ENCODE measurements around the gene UBE2D2.

The UBE2D2 gene

DNA sequence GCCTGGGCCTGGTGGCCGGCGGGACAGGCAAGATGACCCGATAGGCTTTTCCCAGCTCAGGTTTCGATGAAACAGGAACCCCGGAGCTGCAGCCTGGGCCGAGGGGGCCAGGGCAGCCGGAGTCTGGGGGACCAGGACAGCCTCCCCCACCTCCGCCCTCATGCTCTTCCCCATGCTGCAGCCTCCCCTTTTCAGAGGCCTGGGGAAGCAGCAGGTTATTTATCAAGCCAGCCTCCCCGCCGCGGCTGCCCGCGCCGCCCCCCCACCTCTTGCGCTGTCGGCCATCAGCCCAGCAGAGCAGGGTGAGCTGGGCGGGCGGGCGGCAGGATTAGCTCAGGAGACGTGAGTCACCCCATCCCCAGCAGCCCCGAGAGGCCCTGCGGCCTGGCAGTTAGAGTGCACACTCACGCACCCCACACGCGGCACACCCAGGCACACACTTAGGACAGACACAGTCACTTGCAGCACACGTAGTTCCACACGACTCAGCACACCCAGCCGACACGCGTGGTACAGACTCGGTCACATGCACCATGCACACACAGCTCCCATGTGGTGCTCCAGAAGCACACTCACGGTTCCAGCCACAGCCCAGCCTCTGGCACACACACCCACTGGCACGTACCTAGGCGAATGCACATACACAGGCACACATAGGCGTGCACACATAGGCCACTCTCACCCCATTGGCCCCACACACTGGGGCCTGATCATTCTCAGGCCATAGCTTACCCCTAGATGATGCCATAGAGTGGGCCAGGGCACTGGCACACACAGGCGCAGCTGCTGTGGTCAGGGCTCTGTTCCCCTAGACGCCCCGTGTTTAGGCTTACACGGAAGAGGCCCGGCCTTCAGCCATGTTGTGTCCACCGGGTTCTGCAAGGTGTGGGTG lies 100.0 kb downstream of the UBE2D2 start:
- no peak for DNase-seq

DNA sequence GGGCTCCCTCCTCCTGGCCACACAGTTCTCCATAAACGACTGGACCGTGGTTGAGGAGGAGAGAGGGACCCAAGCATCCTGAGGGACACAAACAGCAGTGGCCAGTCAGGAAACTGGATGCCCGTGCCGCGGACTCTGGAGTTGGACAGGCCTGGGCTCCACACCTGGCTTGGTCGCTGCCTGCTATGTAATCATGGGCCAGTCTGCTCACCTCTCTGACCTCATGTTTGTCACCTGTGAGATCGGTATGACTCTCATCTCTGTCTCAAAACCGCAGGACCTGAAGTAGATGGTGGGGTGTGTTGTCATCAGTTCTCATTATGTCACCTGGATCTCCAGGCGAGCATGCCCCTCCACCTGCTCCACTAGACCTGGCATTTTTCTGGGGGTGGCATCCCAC lies 101.5 kb downstream of the UBE2D2 start:
- no peak for DNase-seq

DNA sequence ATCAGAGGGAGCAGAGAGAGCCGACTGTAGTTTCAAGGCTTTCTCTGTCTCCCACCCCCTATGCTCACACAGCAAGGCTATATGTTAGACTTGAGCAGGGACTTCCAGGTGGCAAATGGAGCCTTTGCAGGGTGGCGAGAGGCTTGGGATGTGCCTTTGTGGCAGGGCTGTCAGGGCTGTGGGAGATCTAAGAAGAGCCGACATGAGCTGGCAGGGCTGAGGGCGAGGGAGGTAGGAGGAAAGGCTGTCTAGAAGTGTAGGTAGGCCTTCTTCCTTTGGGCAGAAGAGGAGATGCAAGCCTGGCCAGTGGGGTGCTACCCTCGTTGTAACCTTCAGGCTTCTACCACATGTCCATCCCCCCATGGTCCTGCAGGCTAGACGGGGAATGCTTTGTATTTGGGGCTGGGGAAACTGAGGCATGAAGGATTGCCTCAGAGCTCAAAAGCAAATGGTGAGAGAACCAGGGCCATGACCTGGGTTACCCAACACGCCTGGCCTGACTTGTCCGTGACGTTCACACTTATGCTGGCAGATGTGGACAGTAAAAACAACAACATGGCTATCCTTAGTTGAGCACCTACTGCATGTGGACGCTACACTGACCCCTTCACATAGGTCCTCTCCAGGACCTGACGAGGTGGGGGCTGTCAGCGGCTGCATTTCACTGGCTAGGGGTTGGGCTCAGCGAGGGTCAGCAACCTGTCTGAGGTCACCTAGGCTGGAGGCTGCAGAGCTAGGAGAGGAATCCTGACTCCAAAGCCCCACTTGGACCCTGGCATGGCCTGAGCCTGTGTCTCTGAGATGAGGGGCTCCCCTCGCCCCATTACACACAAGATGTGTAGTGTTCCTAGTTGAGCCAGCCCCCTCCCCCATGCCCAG lies 102.3 kb downstream of the UBE2D2 start:
- DNase-seq, result no peak

DNA sequence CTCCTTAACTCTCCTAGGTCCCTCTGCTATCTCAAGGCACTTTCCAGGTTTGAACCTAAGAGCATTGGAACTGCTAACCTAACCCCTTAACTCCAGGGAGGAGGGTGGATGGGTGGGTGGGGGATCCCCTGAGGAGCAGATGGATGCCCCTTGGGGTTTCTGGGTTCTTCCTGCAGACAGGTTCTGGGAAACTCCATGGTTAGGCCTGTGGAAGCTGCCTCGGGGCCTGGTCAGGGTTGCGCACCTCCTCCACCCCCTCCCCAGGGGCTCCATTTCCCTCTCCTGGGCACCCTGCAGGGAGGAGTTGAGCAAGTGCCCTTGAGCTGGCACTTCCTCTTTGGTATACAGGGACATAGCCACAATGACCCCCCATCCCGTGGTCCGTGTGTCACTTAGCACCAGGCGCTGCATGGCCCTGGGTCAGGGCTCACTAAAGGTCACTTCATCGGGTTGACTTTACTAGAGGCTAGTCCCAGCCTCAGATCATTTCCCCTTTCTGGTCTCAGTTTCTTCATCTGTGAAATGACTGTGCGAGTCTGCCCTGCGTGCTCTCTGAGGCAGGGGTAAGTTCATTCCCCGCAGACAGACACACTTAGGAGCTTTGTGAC lies 103.1 kb downstream of the UBE2D2 start:
- no peak for DNase-seq

DNA sequence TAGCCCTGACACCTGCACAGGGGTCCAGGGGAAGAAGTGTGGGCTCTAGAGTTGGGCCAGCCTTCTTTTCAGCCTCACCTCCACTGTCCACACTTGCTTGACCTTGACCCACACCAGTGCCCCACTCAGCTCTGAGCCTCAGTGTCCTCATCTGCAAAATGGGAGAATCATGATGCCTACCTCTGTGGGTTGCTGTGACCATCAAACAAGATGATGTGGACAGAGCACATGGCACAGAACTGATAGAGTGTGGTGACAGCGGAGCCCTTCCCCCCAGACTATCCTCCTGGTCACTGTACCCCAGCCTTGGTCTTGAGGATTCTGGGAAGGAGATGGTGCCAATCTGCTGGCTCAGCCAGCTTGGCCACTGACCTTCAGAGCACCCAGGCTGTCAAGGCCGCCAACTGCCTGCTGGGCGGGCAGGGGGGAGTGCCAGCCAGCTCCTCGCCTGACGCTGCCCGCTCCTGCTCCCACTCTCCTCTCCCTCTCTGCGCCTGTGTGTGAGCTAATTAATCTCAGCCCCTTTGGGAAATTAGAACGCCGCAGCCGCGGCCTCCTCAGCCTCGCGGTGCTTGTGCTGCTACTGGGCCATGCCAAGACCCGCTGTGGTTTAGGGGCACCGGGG lies 103.7 kb downstream of the UBE2D2 start:
- no peak for DNase-seq

DNA sequence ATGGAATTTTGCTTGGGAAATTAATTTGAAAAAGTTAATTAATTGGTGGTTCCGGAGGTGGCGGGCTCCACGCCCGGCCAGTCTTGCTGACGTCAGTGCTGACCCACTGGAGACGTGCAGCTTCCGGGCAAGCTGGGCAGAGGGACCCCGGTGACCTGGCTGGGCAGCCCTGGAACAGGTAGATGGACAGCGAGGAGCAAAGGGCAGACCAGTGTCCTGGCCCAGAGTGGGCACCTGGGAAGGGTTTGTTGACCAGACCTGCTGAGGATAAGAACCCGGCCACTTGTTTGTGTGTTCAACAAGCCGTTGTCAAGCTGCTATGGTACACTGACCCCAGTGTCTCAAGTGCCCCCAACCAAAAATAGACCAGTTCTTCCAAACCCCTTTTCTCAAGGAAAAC lies 104.5 kb downstream of the UBE2D2 start:
- DNase-seq, result no peak

DNA sequence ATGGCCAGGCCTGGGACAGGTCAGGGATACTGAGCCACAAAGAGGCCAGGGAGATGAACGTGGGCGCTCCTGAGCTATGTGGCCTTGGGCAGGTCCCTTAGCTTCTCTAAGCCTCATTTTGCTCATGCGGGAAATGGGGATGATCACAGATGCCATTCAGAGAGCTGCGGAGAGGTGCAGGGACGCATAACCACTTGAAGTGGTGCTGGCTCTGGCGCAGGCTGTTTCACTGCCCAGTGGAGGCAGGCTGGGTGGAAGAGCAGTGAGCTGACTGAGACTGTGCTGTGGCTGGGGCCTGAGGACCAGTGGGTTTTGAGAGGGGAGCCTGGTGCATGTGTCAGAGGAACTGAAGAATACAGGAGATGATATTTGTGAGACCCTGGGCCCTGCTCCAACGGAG lies 105.4 kb downstream of the UBE2D2 start:
- no peak for DNase-seq

DNA sequence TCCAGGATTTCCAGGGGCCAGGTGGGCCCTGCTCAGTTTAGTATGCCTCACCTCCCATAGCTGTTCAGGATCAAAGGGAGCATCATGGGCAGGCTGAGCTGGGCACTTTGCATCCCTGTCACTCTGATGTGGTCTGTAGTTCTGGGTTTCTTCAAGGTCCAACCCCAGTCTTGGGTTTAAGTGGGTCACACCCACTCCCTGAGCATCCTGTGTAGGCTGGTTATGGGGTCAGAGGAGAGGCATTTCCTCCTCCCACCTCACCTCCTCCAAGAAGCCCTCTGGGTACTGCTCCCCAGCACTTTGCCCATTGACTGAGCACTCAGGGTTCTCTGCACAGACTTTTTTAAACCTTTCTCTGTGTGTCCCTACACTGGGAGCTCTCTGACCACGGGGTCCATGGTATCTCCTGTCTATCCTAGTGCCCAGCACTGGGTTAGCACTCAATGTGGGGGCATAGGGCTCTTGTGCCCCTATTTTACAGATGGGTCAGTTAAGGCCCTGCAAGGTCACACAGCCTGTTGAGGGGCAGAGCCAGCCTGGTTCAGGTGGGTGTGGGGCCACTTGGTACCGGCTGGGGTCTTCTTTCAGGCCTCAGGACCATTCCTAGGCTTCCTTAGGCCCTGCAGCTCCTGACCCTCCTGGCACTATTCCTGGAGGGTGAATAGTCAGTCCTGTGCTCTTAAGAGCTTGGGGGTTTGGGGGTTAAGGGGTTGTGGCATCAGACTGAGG lies 106.0 kb downstream of the UBE2D2 start:
- DNase-seq, result no peak

DNA sequence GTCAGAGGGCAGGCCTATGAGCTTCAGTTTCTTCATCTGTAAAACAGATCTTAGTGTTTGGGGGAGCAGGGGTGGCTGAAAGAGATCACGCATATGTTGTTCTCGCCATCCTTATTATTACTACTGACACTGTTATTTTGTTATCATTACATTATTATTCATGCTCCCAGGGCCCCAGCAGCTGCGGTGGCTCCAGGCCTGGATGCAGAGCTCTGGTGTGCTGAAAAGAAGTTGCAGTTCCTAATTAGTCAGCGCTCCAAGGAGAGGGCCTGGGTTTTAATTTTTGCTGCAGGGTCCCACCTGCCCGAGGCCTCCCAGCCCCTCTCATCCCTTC lies 106.6 kb downstream of the UBE2D2 start:
- no peak for DNase-seq

DNA sequence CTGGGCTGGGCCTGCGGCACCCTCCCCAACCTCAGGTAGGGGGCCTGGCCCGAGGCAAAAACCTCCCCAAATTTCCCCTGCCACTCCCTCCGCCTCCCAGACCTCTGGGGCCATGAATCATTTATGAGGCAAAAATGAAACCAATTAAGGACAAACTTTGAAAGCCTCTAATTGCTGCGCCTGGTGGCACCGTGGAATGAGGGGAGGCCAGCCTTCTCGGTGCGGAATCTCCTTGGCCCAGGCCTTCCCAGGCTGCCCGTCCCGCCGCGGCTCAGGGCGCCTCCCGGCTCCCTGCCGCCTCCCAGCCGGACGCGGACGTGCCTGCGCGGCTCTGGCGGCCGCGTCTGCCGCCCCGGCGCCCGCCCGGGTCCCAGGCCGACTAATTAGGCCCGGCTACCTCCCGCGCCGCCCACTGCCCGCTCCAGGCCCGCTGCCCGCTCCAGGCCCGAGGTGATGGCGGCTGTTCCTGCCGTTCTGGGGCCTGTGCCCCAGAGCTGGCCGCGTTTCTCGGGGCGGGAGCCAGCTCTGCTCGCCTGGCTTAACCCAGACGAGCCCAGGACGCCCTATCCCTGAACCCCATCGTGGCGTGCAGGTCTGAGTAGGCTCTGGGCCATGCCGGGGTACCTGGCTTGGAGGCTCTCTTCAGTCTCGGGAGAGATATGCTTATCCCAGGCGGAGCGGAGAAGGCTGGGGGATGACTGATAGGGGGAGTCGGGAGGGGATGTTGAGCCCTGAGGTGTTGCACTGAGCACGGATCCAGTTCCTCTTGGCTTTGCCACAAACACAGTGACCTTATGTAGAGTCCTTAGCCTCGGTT lies 107.1 kb downstream of the UBE2D2 start:
- peak; percentile 47 for DNase-seq

DNA sequence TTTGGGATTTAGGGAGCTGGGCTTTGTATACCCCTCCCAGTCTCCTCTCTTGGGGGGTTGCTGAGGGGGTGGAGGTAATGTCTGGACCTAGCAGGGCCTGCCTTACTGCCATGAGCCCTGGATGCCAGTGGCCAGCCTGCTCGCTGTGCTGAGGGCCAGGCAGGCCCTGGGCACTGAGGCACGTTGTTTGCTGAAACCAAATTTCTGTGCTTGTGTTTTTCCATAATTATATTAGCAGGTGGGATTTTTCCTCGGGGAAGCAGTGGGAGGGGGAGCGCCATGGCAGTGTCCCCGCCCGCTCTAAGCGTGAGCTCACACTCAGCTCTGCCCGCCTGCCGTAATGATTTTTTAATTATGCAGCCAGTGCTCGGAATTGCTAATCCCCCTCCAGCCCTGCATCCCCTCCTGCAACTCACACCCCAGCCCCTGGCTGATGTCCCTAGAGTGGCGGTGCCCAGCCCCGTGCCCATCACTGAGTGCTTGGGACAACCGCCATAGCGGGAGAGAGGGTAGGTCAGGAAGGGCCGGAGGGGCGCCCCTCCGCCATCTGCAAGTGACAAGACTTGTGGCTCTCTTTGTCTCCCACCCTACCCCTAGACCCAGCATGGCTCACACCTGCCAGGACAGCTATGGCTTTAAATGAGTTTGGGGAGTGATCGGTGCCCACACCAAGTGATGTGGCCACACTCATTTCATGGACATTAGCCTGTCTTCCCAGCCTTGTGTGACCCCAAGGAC lies 108.0 kb downstream of the UBE2D2 start:
- no peak for DNase-seq

DNA sequence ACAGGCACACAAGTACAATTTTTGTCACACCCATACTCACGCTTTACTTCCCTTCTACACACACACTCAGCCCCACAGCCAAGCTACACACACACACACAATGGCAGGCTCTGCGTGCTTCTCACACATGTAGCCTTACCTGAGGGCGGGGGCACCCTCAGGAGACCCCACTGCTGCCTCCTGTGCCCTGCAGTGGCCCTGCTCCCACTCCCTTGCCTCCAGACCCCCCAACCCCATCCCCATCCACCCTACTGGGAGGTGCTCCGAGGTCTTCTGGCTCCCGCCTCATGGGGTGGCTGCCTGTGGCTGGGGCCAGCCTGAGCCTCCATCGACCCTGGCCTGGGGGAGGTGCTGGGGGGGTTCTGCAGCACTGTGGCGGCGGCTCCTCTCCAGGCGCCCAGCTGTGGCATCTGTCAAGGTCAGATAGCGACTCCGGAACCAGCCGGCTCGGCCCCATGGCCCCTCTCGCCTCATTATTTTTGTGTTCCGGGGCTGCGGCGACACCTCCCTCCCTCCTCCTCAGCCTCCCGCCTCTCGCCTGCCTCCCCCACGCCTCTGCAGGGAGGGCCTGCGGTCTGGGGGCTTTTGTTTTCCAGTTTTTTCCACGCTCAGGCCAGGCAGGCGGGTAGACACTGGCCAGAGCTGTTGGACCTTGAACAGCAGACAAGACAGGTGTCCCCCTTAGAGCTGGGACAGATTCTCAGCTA lies 108.7 kb downstream of the UBE2D2 start:
- DNase-seq, result no peak

DNA sequence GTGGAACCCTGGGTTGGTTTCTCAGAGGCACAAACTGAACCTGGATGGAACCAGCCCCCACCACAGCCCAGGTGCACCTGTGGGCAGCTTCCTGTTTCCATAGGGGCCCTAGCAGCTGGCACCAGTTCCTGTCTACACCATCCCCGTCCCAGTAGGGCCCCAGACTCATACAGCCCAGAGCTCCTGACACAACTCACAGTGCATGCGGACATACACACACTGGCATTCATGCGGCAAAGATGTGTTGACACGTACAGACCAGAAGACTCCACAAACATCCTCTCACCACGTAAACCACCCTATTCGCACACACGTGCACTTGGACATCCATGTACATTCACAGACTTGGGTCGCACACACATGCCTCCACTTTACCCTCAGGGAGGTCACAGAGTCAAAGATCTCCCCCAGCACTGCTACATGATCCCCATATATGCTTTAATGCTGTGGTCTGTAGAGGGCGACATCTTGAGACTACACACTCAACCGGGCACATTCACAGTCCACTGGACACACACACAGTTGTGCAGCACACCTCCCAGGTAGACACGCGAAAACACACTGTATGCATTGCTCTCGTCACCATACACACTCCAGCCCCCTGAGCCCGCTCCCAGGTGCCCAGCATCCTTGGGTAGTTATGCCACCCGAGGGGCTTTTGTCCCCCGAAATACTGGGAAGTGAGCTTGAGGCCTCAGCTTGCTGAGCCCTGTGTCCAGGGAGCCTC lies 109.4 kb downstream of the UBE2D2 start:
- peak; percentile 18 for DNase-seq

DNA sequence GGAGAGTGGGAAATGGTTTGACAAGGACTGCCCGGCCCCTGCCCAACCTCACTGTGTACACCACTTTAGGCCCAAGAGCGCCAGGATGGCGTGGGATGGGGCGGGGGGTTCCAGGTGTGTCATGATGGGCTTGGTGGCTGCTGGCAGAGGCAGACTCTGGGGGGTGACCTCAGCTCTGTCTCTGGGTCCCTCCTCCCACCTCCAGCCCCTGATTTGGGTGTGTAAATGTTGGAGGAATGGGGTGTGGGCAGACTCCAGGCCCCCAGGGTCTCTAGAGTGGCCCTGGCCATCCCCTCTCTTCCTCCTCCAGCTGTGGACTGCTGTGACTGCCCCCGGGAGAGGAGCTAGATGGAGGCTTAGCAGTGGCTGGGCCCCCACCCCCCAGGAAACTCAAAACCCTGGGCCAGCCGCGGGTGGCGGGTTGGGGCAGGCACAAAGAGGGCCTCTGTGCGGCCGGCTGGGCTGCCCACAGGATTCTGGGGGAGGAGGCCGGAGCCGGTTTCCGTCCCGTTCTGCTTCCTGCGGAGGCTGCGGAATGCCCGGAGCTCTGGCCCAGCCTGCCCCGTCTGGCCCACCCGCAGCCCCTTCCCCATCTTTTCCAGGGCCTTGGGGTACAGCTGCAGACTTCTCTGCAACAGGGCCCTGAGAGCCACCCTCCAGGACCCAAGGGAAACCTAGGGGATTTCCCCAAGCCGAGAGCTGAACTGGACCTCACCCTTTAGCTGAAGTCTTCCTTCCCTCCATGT lies 110.1 kb downstream of the UBE2D2 start:
- DNase-seq, result no peak

DNA sequence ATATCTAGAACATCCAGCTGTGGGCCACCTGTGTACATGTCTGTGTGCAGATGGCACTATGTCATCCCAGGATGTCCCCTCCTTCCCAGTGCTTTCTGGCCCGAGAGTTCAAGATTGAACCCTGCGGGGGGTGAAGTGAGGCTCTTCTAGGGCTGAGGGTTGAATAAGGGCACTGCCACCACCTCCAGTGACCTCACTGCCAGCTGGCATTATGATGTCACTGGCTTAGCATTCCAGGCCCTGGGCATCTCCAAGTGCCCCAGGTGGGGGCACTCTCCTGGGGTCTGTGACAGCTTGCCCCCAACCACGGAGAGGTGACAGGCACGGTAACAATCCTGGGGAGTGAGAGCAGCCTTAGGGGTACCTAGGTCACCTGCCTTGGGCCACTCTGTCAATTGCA lies 114.1 kb downstream of the UBE2D2 start:
- DNase-seq, result no peak

DNA sequence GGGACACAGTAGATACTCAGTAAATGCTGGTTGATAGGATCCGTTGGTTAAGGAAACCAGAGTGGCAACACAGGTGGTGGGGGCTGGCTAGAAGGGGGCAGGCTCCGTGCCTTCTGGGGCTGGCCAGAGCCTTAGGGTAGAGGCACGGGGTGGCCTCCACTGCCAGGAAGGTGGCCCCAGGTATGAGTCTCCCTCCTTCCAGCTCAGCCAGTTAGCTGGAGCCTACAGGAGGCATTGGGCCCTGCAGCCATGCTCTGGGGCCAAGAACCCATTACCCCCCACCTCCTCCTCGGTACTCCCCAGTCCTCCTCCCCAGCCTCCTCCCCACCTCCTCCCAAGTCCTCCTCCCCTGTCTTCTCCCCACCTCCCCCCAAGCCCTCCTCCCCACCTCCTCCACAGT lies 114.7 kb downstream of the UBE2D2 start:
- no peak for DNase-seq

DNA sequence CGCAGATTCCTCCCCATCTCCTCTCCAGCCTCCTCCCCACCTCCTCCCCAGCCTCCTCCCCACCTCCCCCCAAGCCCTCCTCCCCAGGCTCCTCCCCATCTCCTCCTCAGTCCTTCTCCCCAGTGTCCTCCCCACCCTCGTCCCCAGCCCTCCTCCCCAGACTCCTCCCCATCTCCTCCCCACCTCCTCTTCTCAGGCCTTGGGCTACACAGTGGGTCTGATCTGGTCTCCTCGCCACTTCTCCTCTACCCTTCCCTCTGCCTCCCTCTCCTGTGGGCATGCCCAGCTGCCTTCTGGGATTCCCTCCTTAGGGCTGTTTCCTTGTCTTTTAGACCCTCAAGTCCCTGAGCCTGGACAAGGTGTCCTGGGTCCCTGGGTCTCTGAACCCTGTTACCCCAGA lies 115.3 kb downstream of the UBE2D2 start:
- no peak for DNase-seq

DNA sequence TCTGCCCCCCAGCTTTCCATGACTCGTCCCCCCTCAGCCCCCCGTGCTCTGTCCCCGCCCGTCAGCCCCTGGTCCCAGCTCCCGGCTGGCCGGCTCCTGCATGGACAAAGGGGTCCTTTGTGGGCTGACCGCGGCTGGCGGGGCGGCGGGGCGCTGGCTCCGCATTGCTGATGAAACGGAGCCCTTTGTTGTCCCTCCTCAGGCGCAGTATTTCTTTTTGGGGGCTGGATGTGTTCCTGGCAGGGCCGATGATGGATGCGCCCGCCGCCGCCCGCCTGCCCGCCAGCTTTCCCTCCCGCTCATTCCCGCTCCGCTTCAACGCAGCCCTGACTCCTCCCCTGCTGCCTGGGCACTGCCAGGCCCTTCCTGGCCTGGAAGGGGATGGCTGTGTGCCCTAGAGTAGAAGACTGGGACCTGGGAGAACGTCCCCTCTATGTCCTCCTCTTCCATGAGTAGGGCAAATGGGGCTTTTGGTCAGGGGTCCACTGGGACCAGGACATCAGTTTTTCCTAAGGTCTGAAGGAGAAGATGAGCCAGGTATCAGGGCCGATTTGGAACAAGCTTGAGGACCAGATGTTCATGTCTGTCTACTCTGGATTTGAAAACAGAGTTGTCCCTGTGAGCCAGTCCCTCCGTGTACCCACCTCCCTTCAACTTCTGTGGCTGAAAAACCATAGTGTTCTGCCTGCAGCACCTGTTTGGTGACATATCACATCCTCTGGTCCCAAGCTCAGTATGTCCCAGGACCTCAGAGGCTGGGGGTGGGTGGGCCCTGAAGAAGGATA lies 116.0 kb downstream of the UBE2D2 start:
- no peak for DNase-seq
